CD4-positive, alpha-beta T cell treated with Interleukin-10 for 1 hour (primary cell): ENCODE results near the gene GIMAP8.
A peak's percentile ranks its signal among the peaks of the same experiment; 100 is the strongest.

Experiments used
- DNase-seq: peaks from one replicate; pipeline ENCODE4 v3.0.0-alpha.2; 2020

Gene GIMAP8

GRCh38 chr7:150450491-150451001 is at the start of gene GIMAP8:
Gene GIMAP8, plus strand, starts transcription at chr7:150450630. Its CDS starts 16,069 bp downstream, at chr7:150466699.
- peak; percentile 74 for DNase-seq

GRCh38 chr7:150400788-150401423 is 49.5 kb upstream of the GIMAP8 start:
- DNase-seq: no peak

DNA sequence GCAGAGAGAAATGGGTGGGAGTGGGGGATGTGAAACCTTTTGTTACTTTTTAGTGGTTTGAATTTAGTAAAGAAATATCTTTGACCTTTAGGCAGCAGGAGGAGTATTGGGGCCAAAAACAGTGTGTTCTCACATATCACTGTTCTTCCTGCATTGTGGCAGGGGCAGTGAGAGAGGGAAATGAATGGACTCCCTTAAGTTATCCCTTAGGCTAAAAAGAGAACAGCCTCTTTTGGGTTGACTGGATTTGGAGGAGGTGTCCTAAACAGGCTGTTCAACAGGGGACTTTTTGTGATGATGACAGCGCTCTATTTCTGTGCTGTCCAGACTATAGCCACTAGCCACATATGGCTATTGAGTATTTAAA is 49.0 kb upstream of the GIMAP8 start:
- DNase-seq: no peak

- no peak for DNase-seq
Observed at GRCh38 chr7:150401861-150402631, 48.4 kb upstream of the GIMAP8 start.

GRCh38 chr7:150402671-150403321 is 47.6 kb upstream of the GIMAP8 start:
- no peak for DNase-seq

DNA sequence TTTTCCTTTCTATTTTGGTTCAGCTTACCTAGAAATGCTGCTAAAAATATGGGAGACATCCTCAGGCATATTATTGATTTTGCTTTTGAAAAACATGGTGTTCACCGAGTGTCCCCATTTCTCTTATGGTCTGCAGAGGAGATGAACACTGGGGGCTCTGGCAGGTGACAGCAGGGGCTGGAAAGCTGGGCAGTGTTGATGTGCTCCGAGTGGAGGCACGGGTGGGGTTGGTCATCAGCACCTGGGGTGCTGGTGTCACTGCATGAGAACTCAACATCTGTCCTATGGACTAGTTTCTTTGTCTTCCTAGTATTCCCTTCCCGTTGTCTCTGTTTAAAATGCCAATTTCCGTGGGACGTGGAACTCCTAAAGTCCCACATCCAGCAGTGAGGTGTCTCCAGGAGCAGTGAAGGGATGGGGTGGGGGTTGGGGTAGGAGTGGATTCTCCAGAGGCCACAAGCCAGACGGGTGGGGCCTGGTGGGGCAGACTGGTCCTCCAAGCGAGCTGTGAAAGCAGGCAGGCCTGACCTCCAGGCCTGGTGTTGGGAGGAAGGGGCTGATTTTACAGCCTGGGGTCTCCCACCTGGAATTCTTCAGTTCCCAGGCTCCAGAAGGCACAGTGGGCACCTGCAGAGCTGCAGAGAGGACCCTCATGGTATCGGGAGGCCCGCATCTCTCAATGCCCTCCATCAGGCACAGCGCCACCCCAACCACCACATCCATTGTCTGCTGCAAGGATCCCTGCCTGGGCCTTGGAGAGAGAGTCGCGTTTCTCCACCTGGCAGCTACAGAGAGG is 46.9 kb upstream of the GIMAP8 start:
- DNase-seq: no peak

DNA sequence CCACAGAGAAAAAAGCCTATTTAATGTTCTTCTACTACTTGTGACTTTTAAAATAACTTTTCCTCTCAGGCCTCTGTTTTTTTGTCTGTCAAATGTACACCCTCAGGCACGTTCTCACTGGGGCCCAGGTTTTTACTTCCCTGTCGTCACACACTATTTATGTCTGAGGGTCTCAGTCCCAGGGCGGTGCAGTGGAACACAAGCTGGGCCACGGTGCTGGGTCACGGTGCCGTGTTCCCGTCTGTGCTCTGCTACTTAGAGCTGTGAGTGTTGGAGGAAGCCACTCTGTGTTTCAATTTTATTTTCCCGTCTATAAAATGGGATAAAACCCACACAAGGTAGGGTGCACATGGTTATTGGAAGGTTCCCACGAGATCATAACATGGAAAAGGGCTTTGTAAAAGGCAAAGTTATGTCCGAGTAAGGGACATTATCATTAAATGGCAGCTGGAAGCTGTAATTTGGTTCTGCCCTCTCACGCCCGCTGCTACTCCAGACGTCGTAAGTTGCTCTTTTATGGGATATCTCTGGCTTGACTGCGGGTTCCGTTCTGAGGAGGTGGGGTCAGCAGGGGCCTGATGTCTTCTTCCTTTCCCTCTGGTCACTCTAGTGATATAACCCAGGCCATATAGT is 46.1 kb upstream of the GIMAP8 start:
- peak; percentile 20 for DNase-seq

DNA sequence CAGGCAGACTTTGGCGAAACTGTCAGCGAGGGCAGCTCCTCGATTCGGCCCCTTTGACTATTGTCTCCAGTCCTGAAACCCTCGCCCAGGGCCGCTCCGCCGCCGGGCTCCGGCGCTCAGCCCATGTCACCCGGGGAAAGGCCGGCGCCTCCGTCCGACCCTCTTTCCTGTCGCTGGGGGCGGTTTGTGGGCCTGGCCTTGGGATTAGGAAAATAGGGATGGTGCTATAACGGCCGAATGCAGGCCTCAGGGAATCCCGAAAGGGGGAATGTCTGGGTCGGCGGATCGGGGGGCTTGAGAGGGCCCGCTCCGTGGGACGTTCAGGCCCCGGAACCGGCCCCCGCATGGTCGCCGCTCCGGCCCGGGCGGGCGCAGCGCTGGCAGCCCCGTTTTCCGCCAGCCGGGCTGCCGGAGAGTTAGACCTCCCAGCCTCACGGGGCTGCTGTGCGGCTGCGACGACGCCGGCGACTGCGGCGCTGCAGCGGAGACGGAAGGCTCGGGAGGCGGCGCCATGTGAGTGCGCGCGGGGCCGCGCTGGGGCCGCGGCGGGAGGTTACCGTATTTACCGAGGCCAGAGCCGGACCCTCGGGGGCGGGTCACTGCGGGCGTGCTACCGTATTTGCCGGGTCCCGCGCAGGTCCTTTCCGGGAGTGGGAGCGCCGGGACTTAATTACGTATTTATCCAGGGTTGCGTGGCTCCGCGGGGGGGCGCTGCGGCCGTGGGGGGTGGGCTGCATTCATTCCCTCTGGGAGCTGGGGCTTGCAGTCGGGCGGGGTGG is 45.4 kb upstream of the GIMAP8 start:
- peak; percentile 87 for DNase-seq

- DNase-seq: no peak
Observed at GRCh38 chr7:150405584-150406311, 44.7 kb upstream of the GIMAP8 start.

- DNase-seq: peak; percentile 13
Observed at GRCh38 chr7:150406312-150406566, 44.2 kb upstream of the GIMAP8 start.

DNA sequence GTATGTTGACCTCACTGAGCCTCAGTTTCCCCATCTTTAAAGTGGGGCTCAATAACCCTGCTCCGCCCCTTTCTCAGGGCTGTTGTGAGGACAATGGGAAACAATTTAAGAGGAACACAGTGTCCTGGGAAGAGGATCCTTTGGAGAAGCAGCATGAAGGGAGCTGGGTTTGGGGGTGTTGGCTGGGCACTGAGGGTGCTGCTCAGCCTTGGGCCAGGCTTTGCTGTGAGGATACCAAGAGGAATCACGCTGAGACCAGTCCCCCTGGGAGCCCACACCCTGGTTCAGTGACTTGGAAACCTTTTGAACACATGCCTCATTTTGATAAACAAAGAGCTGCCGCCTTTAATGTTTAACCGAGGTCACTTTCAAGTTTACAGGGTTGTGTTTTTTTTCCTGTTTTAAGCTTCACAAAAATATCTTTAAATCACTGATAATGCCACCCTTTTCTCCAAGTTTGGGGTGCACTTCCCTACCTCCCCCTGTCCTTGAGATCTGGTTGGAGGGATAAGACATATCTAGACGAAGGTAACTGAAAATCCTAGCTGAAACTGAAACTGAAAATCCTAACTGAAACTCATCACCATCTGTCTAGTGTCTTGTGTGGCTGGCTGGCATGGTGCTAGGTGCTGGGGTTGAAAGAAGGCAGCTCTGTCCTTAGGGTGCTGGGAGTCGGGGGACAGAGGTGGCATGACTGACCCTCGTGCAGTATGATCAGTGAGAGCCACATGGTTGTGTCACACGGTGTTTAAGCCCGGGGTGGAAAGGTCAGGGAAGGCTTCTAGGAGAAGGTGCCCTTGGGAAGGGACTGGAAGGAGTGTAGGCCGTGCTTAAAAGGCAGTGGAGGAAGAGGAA is 43.6 kb upstream of the GIMAP8 start:
- peak; percentile 53 for DNase-seq

- DNase-seq: no peak
Observed at GRCh38 chr7:150407588-150408392, 42.6 kb upstream of the GIMAP8 start.

DNA sequence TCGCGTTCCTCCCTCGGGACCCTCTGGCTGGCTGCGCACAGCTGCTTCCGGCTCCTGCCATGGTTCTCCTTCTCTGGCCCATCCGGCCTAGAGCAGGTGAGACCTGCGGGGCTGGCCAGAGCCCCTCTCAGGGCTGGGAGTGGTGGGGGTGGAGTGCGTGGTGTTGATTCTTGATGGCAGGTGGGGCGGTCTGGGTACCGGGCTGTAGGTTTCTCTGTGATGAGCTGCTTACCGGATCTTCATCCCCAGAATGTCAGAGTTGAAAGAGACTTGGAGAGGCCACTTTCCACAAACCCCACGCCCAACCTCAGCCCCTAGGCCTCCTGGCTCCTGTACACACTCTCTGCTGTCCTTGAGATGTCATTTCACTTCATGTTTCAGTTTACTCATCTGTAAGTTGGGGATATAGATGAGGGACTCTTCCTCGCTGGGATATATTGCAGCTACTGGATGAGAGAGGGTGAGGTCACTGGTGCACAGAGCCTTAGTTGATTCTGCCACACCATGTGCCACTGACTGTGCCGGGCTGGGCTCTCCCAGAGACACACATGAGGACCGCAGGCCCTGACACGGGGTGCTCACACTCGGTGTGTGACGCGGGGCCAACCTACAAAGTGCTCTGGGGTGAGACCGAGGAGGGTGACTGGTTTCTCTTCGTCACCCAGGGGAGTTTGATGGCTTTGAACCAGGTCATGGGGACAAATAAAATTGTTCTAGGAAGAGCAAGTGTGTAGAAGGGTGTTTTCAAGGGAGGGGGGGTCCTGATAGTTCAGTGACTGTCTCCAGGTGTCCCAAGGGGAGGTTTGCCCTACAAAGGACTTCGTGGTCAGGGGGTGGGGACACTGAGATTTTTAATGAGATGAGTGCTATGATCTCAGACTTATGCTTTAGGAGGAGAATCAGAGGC is 41.8 kb upstream of the GIMAP8 start:
- DNase-seq: no peak

GRCh38 chr7:150409300-150410030 is 41.0 kb upstream of the GIMAP8 start:
- DNase-seq: no peak

DNA sequence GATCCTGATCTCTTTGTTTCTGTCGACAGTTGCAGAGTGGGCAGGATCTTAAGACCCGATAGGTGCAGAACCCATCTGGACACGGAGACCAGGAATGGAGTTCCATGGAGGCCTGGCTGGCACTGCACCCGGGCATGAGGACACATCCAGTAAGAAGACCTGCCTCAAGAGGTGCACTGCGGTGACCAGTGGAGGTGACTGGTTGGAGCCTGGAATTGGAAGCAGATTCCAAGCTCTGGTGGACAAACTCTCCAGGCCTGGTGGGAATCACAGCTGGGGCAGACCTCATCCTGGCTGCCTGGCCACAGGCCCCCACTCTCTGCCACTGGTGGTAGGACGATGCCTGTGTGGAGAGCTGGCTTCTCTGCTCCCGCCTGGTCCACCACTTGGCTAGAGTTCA is 40.3 kb upstream of the GIMAP8 start:
- DNase-seq: no peak

DNA sequence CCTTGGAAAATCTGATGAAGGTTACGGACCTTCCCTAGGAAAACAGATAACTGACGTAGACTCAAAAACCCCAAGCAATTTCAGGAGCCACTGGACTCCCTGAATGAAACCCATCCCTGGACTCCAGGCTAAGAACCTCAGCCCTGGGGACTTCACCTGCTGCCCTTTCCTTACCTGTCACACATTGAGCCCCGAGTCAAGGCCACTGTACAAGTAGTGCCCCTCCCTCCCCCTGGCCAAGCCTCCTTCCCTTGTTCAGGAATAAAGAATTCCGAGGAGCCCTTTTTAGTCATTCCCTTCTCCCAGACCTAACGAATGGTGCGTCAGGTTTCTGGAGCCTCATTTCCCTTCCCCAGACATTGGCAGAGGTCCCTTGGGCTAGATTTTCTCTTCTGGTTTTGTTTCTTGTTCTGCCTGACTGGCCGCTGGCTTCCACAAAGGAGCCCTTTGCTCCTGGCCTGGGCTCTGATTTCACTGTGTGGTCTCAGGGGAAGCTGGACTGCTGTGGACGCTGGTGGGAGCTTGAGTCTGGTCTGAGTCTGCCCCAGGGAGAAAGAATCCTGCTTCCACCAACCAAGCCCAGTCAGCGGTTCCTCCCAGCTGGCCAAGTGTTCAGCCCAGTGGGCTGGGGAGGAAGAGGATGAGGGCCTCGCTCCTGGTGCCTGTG is 39.6 kb upstream of the GIMAP8 start:
- DNase-seq: no peak

- no peak for DNase-seq
Observed at GRCh38 chr7:150411606-150412005, 38.8 kb upstream of the GIMAP8 start.
